ENCODE data around the gene TBC1D14. TPM values are rescaled to one million over a fixed set of nuclear protein-coding genes. Genes with fewer than 3 reads are reported as not detected.

Gene TBC1D14
- total and polyA plus RNA-seq, 10 of the 15 experiments (the other 5 are each of a cell fraction or from before 2014, with no cell fraction given), result 0.87 to 39.3 (median 30.1) TPM

DNA sequence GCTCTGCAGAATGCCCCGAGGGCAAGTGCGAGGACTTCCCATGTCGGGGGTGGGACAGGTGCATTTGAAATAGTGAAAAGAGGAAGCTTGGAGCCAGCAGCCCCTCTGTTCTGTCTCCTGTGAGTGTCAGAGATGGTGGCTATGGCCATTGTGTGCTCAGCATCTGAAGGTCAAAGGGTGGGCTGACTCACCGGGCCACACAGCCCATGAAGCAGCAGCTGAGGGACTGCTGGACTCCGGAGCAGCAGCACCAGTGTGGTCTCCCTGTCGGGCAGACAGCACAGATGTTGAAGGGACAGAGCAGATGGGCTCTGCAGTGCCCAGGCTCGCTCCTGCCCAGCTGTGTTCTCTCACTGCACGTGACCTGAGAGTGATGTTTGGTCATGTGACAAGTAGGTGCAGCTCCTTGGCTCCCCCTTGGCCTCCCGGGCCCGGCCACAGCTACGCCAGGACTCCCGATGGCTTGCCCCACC is 53.5 kb downstream of the TBC1D14 start:
- DNase-seq (ENCODE audit: low read depth, low spot score) (no peak), ATAC-seq (peak; percentile 5; the same call in 2 of the 3 replicates), FAIRE-seq (peak; percentile 57)
- H4K20me1 ChIP-seq (ENCODE audit: control insufficient read depth, insufficient read depth), result 0 out of 2 replicates have a peak, but pooled peaks cover 3% of the 10 kb centered on the region
- ChIA-PET CTCF (interaction anchor here (0.8 to 4.8 kb wide), 6 partner anchors 11 to 80 kb away, joined by 3 to 50 read pairs (median 6); partner anchors contain the start of genes TADA2B and TBC1D14), POLR2A (interaction anchor here (1.0 to 1.2 kb wide), 3 partner anchors 25 to 106 kb away, joined by 3 to 4 read pairs (median 3); no protein-coding TSS in a partner anchor), SMC1A (ENCODE audit: uncharacterized antibody, unreplicated experiment) (interaction anchor here (0.6 to 1.9 kb wide), 6 partner anchors 11 to 107 kb away, joined by 3 to 8 read pairs (median 4); partner anchors contain the start of gene GRPEL1), RAD21 (ENCODE audit: unreplicated experiment) (interaction anchor here (0.8 to 1.7 kb wide), 5 partner anchors 21 to 55 kb away, joined by 3 to 6 read pairs (median 4); partner anchors contain the start of gene TBC1D14)
- peaks cover 2 to 3% of the 10 kb centered on the region in 2 experiments; a peak in 2 of 4 replicates for H3K36me3 ChIP-seq (ENCODE audit: control insufficient read depth in 2 of 2, insufficient read depth in 2 of 2, low read length in 1 of 2)
- in situ Hi-C loops (cut with MboI) (no loop called here), intact Hi-C loops (cut with micrococcal nuclease; ENCODE audit: unreplicated experiment) (no loop called here)
- H3K27ac ChIP-seq (ENCODE audit: control insufficient read depth, insufficient read depth), result peak overlapping the region; percentile 95
- no TSS peak for BruUV-seq (replicated peaks)
- TF ChIP-seq, protein P1, sequence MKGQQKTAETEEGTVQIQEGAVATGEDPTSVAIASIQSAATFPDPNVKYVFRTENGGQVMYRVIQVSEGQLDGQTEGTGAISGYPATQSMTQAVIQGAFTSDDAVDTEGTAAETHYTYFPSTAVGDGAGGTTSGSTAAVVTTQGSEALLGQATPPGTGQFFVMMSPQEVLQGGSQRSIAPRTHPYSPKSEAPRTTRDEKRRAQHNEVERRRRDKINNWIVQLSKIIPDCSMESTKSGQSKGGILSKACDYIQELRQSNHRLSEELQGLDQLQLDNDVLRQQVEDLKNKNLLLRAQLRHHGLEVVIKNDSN (IDR thresholded peaks at IDR 0.05; ENCODE audit: borderline replicate concordance, extremely low read length, insufficient read depth, low read depth, low read length), result peak; percentile 74
- TF ChIP-seq, protein P2, sequence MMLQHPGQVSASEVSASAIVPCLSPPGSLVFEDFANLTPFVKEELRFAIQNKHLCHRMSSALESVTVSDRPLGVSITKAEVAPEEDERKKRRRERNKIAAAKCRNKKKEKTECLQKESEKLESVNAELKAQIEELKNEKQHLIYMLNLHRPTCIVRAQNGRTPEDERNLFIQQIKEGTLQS (IDR thresholded peaks at IDR 0.05; ENCODE audit: borderline replicate concordance, extremely low read depth, low read depth, low read length), result 0 out of 2 replicates have a peak, but pooled peaks have one; percentile 9
- no peak for TF ChIP-seq IKZF1 (conservative IDR thresholded peaks at IDR 0.05)
- TF ChIP-seq BHLHE40 (IDR thresholded peaks at IDR 0.05; ENCODE audit: borderline replicate concordance in 1 of 2, low read depth in 2 of 2, low read length in 1 of 2), result peak; percentile 23 to 73; a peak in 2 of 4 replicates
- no peak overlapping the region for H2AFZ ChIP-seq (ENCODE audit: control insufficient read depth, low read depth, low read length)
- peak overlapping the region; percentile 71; the same call in 1 of the 2 replicates for H3K4me3 ChIP-seq
- H3K4me1 ChIP-seq (ENCODE audit: control insufficient read depth, insufficient read depth, low read length), result peaks cover 28% of the 10 kb centered on the region
- peak overlapping the region; percentile 99 for H3K4me2 ChIP-seq (ENCODE audit: control insufficient read depth, insufficient read depth)
- no peaks in the 10 kb centered on the region for H3K27me3 ChIP-seq (replicated peaks in 1 of 2; ENCODE audit: control insufficient read depth in 2 of 2, insufficient read depth in 2 of 2, low read length in 1 of 2)
- H3K9me3 ChIP-seq (replicated peaks; ENCODE audit: control insufficient read depth, insufficient read depth, low read length), result no peaks in the 10 kb centered on the region; the same call in 2 of the 3 replicates
- no peak overlapping the region for H3K9ac ChIP-seq (ENCODE audit: control insufficient read depth, insufficient read depth, low read length)
- WGBS (ENCODE audit: insufficient coverage, insufficient replicate concordance, low lambda C conversion rate, missing lambda C conversion rate), result 70% methylated on average over 12 of the region's 12 CpGs
- peaks cover 9% of the 10 kb centered on the region for H3K79me2 ChIP-seq (ENCODE audit: control insufficient read depth, insufficient read depth, low read length)
